NCI-H1694 (cell line): Measurements from ENCODE around the gene LRRC15.
A peak's percentile ranks its signal among the peaks of the same experiment; 100 is the strongest.

Source experiments
- DNase-seq: peaks from one replicate; lab custom pipeline; 2025; lab: John Stamatoyannopoulos, UW

Gene LRRC15

GRCh38 chr3:194369522-194370279 is at the start of gene LRRC15:
Gene LRRC15 (minus strand): TSS chr3:194369743. CDS start chr3:194361043, 8,700 bp downstream.
- DNase-seq: no peak

GRCh38 chr3:194418671-194419070 is 49.1 kb upstream of the LRRC15 start:
- DNase-seq: no peak

GRCh38 chr3:194407423-194407822 is 37.9 kb upstream of the LRRC15 start:
- no peak for DNase-seq

- DNase-seq: no peak
Measured at GRCh38 chr3:194405766-194406165, 36.2 kb upstream of the LRRC15 start.

GRCh38 chr3:194404365-194405140 is 35.0 kb upstream of the LRRC15 start:
- DNase-seq: peak; percentile 66

GRCh38 chr3:194401868-194402329 is 32.4 kb upstream of the LRRC15 start:
- no peak for DNase-seq

GRCh38 chr3:194401346-194401745 is 31.8 kb upstream of the LRRC15 start:
- DNase-seq: no peak

- DNase-seq: no peak
Measured at GRCh38 chr3:194399874-194400411, 30.4 kb upstream of the LRRC15 start.

- no peak for DNase-seq
Measured at GRCh38 chr3:194399166-194399565, 29.6 kb upstream of the LRRC15 start, which contains the start of gene GP5. Gene GP5 (minus strand): TSS chr3:194399266. CDS start chr3:194398282, 984 bp downstream.

- no peak for DNase-seq
Measured at GRCh38 chr3:194397757-194398312, 28.3 kb upstream of the LRRC15 start.

GRCh38 chr3:194396859-194397756 is 27.6 kb upstream of the LRRC15 start:
- no peak for DNase-seq

- no peak for DNase-seq
Measured at GRCh38 chr3:194396539-194396858, 27.0 kb upstream of the LRRC15 start.

GRCh38 chr3:194395778-194396538 is 26.4 kb upstream of the LRRC15 start:
- DNase-seq: no peak

- DNase-seq: no peak
Measured at GRCh38 chr3:194395212-194395611, 25.7 kb upstream of the LRRC15 start.

GRCh38 chr3:194392576-194392975 is 23.0 kb upstream of the LRRC15 start:
- no peak for DNase-seq

GRCh38 chr3:194390835-194391234 is 21.3 kb upstream of the LRRC15 start:
- no peak for DNase-seq

- DNase-seq: no peak
Measured at GRCh38 chr3:194389269-194389668, 19.7 kb upstream of the LRRC15 start.

GRCh38 chr3:194387926-194388418 is 18.4 kb upstream of the LRRC15 start:
- DNase-seq: no peak

GRCh38 chr3:194387276-194387675 is 17.7 kb upstream of the LRRC15 start:
- DNase-seq: no peak

GRCh38 chr3:194386648-194387047 is 17.1 kb upstream of the LRRC15 start:
- no peak for DNase-seq

GRCh38 chr3:194386066-194386465 is 16.5 kb upstream of the LRRC15 start:
- DNase-seq: no peak
